ENCODE results near the gene URB1. TPM values are rescaled to one million over a fixed set of nuclear protein-coding genes. Genes with fewer than 3 reads are reported as not detected.

URB1 gene
- total RNA-seq, 1 donor from 2014 or later, result 11.6 TPM

DNA sequence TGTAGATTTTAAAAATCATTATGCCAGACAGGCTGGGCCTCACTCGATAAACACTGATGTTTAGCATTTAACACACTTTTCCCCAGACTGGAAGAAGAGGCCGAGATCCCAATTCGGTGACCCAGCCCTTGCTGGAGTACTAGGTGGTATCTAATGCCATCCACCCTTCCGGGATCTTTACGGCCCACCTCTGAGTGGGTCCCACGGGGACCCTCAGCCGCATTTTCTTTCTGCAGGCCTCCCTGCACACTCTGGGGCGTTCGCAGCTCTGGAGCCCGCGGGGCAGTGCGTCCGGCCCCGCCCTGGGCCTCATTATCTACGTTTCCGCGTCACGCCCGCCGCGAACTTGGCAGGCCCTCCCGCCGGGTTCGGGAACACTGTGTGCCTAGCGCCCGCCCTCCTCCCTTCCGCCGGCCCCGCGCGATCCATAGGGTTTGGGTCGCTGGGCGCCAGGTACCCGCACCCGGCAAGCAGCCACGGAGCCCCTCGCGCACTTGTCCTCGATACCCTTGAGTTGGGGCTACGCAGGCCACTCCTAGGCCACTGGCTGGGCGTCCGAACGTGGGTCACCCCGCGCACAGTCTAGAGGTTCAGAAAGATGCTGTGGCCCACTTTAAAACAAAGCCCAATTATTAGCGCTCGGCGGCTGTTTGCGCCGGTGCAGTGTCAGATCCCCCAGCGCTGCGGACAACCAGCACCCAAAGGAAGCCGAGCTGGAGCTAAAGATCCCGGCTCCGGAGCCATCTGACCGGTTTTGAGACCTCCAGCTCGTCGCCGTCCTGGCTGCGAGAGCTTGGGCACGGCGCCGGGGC lies 18.7 kb upstream of the URB1 start:
- DNase-seq (ENCODE audit: low read depth), result no peak
- TF ChIP-seq, protein P1, sequence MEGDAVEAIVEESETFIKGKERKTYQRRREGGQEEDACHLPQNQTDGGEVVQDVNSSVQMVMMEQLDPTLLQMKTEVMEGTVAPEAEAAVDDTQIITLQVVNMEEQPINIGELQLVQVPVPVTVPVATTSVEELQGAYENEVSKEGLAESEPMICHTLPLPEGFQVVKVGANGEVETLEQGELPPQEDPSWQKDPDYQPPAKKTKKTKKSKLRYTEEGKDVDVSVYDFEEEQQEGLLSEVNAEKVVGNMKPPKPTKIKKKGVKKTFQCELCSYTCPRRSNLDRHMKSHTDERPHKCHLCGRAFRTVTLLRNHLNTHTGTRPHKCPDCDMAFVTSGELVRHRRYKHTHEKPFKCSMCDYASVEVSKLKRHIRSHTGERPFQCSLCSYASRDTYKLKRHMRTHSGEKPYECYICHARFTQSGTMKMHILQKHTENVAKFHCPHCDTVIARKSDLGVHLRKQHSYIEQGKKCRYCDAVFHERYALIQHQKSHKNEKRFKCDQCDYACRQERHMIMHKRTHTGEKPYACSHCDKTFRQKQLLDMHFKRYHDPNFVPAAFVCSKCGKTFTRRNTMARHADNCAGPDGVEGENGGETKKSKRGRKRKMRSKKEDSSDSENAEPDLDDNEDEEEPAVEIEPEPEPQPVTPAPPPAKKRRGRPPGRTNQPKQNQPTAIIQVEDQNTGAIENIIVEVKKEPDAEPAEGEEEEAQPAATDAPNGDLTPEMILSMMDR (conservative IDR thresholded peaks at IDR 0.05; ENCODE audit: low read depth, low read length), result no peak

DNA sequence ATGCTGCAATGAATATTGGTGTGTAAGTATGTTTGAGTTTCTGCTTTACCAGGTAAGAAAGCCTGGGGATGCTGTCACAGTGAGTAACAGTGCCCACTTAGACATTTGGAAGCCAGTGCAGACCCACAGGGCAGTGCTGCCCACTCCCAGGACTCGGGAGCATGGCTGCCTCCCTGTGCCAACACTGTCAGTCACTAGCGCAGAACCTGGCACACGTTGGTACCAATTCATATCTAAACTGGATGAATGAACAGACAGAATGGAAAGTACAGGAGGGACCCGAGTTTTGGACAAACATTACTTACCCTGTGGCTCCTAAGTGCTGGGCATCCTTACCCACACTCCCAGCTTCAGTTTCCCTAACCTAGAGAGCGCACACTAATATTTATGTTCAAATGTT lies 18.1 kb upstream of the URB1 start:
- H3K4me3 ChIP-seq (ENCODE audit: low read depth, low read length), result peak overlapping the region; percentile 74
- no peak for DNase-seq (ENCODE audit: low read depth)
- TF ChIP-seq, protein P1 (conservative IDR thresholded peaks at IDR 0.05; ENCODE audit: low read depth, low read length), result no peak

More for the DNA sequence above, 18.7 kb upstream of the URB1 start:
- peak overlapping the region; percentile 74 for H3K4me3 ChIP-seq (ENCODE audit: low read depth, low read length)

DNA sequence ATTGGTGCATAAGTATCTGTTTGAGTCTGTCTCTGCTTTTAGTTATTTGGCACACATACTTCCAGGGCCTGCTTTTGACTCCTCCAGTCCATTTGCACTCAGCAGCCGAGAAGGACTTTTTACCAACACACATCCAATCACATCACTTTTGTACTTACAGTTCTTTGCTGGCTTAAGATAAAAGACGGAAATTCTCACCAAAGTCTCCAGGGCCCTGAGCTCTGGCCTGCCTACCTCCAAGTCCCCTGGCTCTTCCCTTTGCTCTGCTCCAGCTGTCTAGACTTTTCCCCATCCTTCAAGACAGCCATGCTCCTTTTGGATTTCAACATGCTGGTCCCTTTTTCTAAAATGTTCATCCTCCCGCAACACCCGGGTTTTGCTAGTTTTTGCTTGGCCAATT lies 17.5 kb upstream of the URB1 start:
- TF ChIP-seq, protein P1 (conservative IDR thresholded peaks at IDR 0.05; ENCODE audit: low read depth, low read length), result no peak
- DNase-seq (ENCODE audit: low read depth), result no peak
- H3K4me3 ChIP-seq (ENCODE audit: low read depth, low read length), result no peak overlapping the region

DNA sequence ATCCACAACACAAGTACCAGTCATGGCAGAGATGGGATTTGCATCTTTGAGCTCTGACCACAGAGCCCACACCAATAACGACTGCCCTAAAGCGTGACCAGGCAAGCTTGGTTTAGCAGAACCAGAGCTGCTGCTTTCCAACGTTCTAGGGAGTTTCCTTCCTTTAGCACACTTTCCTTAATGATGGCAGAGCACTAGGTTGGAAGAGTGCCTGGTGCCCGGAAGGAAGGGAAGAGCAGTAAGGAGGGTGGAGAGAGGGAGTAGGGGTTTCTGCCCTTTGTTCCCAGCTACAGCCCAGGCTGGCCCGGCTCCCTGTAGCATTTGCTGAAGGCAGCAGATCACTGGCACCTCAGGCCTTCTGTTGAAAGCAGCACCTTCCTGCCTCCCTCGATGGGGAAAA lies 13.6 kb upstream of the URB1 start:
- no peak overlapping the region for H3K4me3 ChIP-seq (ENCODE audit: low read depth, low read length)
- DNase-seq (ENCODE audit: low read depth), result no peak
- TF ChIP-seq, protein P1 (conservative IDR thresholded peaks at IDR 0.05; ENCODE audit: low read depth, low read length), result no peak

DNA sequence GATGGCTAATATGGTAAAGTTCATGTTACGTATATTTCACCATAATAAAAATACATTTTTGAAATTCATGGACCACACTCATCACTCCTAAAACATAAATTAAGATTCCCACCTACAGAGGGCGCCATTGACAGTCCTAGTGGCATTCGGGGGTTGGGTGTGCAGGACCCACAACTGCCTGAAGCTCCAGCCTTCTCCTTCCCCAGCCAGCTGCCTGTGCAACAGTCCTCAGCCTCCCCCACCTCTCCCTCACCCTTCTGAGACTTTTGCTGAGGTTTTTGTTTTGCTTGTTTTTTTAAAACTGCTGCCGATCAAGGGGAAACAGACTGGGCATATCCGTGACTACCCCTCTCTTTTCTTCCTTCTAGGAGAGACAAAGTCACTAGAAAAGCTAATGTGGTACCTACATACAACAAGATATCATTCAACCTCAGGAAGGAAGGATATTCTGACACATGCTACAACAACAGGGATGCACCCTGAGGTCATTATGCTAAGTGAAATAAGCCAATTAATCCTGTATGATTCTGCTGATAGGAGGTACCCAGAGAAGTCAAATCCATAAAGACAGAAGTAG lies 10.5 kb upstream of the URB1 start:
- H3K4me3 ChIP-seq (ENCODE audit: low read depth, low read length), result no peak overlapping the region
- DNase-seq (ENCODE audit: low read depth), result no peak
- TF ChIP-seq, protein P1 (conservative IDR thresholded peaks at IDR 0.05; ENCODE audit: low read depth, low read length), result peak; percentile 74

DNA sequence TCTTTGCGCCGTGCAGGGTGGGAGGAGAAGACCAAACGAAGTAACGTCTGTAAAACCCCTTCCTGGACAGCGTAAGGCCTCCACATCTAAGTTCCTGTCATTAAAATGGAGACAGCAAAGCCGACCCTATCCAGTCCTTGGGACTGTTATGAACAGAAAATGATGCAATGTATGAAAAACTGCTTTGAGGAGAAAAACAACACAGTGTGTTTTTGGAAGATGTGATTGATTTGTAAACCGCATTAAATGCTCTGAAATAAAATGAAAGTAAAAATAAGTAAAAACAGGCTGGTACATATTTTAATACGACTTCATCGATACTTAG lies 827 bp upstream of the URB1 start:
- H3K4me3 ChIP-seq (ENCODE audit: low read depth, low read length), result peak overlapping the region; percentile 97
- TF ChIP-seq, protein P1 (conservative IDR thresholded peaks at IDR 0.05; ENCODE audit: low read depth, low read length), result no peak
- DNase-seq (ENCODE audit: low read depth), result no peak

Data from epithelial cell of proximal tubule (primary cell).